ENCODE measurements around the gene BTN3A1.

- TF ChIP-seq POLR2AphosphoS5 (IDR thresholded peaks at IDR 0.05; ENCODE audit: low read depth, low read length): no peak
- no peak for TF ChIP-seq POLR2A (IDR thresholded peaks at IDR 0.05; ENCODE audit: low read depth, low read length)
- no peak for TF ChIP-seq PAX5 (IDR thresholded peaks at IDR 0.05; ENCODE audit: insufficient read depth, low read length, severe bottlenecking)
- TF ChIP-seq SPI1 (IDR thresholded peaks at IDR 0.05; ENCODE audit: low read depth, low read length): no peak
- no peak for TF ChIP-seq TAF1 (IDR thresholded peaks at IDR 0.05; ENCODE audit: low read depth, low read length)
- no peak for TF ChIP-seq POU2F2 (IDR thresholded peaks at IDR 0.05; ENCODE audit: low read depth, low read length)
Measured at GRCh38 chr6:26382121-26382520, 20.0 kb upstream of the BTN3A1 start.
